Colonic mucosa (tissue), 4 donors: ENCODE measurements around the gene THSD4. TPM values are rescaled to one million over a fixed set of nuclear protein-coding genes. Genes with fewer than 3 reads are reported as not detected.

Experiments
- DNase-seq: peaks from one replicate; pipeline ENCODE4 v3.0.0-alpha.2; 2020
- H3K27ac ChIP-seq: fragments of 200-600 bp; one replicate; pipeline ENCODE4 v1.8.0; 2021
- H3K27me3 ChIP-seq: fragments of 200-600 bp; one replicate; pipeline ENCODE4 v1.8.0; 2021
- H3K36me3 ChIP-seq: fragments of 200-600 bp; one replicate; pipeline ENCODE4 v1.8.0; 2021
- H3K4me1 ChIP-seq: fragments of 200-600 bp; one replicate; pipeline ENCODE4 v1.8.0; 2021; ENCODE audit warnings: mild to moderate bottlenecking
- H3K4me3 ChIP-seq: fragments of 200-600 bp; one replicate; pipeline ENCODE4 v1.8.0; 2021
- H3K9ac ChIP-seq, 2 donors: one replicate each; pipeline ENCODE4 v1.7.0; 2013; ENCODE audit warnings: control low read depth in 2 of 2, low read depth in 2 of 2, low read length in 2 of 2
- H3K9me3 ChIP-seq: fragments of 200-600 bp; one replicate; pipeline ENCODE4 v1.8.0; 2021
- CTCF ChIP-seq: fragments of 200-600 bp; IDR thresholded peaks from one replicate; pipeline ENCODE4 v1.8.0; 2022; ENCODE audit warnings: antibody characterized with exemption, mild to moderate bottlenecking
- intact Hi-C: fragments of 100-400 bp; cut with DNase I; formaldehyde crosslinking; loops from one replicate; pipeline ENCODE4 v1.14.1; 2022
- total RNA-seq, 2 donors: library from RNA; stranded (reverse); fragmentation: NEBNext Ultra II Directional in 1 of 2; extraction: Animal tissue kit (Norgen Biotek cat#: 25700) in 1 of 2; gene quantifications; one replicate each; pipeline ENCODE4 v1.2.1, GENCODE V29; 2021
- donor health status: healthy.
- donor health status: DM: no; HTN: no; CAD: no.
- donor health status: DM: no; HTN: no; CAD: no.

The THSD4 gene
- total RNA-seq, 2 donors from 2014 or later, result 18.8 to 23.5 TPM

- intact Hi-C loops, result no loop called here
- H3K9ac ChIP-seq, result no peak overlapping the region
- H3K36me3 ChIP-seq, result no peaks in the 10 kb centered on the region
- no peak for TF ChIP-seq CTCF
- H3K27ac ChIP-seq, result no peak overlapping the region
- H3K9me3 ChIP-seq, result no peaks in the 10 kb centered on the region
- DNase-seq, result no peak
- H3K4me1 ChIP-seq, result no peaks in the 10 kb centered on the region
- no peak overlapping the region for H3K4me3 ChIP-seq
- no peaks in the 10 kb centered on the region for H3K27me3 ChIP-seq
These were observed 133.1 kb downstream of the THSD4 start for GRCh38 chr15:71248386-71248785.

GRCh38 chr15:71249986-71250385 lies 134.7 kb downstream of the THSD4 start:
- intact Hi-C loops, result no loop called here
- Histone ChIP-seq H3K4me3 (no peak overlapping the region), H3K27ac (no peak overlapping the region), H3K4me1 (no peaks in the 10 kb centered on the region), H3K36me3 (no peaks in the 10 kb centered on the region), H3K27me3 (no peaks in the 10 kb centered on the region), H3K9ac (no peak overlapping the region), H3K9me3 (no peaks in the 10 kb centered on the region)
- no peak for DNase-seq
- no peak for TF ChIP-seq CTCF

- no peak for DNase-seq
- Histone ChIP-seq H3K36me3 (no peaks in the 10 kb centered on the region), H3K9me3 (no peaks in the 10 kb centered on the region), H3K27me3 (no peaks in the 10 kb centered on the region), H3K27ac (no peak overlapping the region), H3K9ac (no peak overlapping the region), H3K4me3 (no peak overlapping the region), H3K4me1 (no peaks in the 10 kb centered on the region)
- intact Hi-C loops, result no loop called here
- TF ChIP-seq CTCF, result no peak
These were observed 135.8 kb downstream of the THSD4 start for GRCh38 chr15:71250936-71251583.

- Histone ChIP-seq H3K36me3 (no peaks in the 10 kb centered on the region), H3K4me1 (no peaks in the 10 kb centered on the region), H3K9ac (no peak overlapping the region), H3K27ac (peak overlapping the region; percentile 15), H3K9me3 (no peaks in the 10 kb centered on the region), H3K27me3 (no peaks in the 10 kb centered on the region), H3K4me3 (no peak overlapping the region)
- intact Hi-C loops, result no loop called here
- no peak for DNase-seq
- no peak for TF ChIP-seq CTCF
These were observed 136.3 kb downstream of the THSD4 start for GRCh38 chr15:71251584-71252043.

- intact Hi-C loops, result no loop called here
- TF ChIP-seq CTCF, result no peak
- no peak for DNase-seq
- Histone ChIP-seq H3K4me1 (no peaks in the 10 kb centered on the region), H3K27me3 (no peaks in the 10 kb centered on the region), H3K36me3 (no peaks in the 10 kb centered on the region), H3K9ac (no peak overlapping the region), H3K27ac (peak overlapping the region; percentile 15), H3K9me3 (no peaks in the 10 kb centered on the region), H3K4me3 (no peak overlapping the region)
These were observed 136.9 kb downstream of the THSD4 start for GRCh38 chr15:71252044-71252739.
